ENCODE data around the gene ACAP2.

The ACAP2 gene

GRCh38 chr3:195259154-195259474 lies 183.7 kb downstream of the ACAP2 start:
- no peak for DNase-seq

- peak; percentile 82 for DNase-seq
Measured at GRCh38 chr3:195258449-195259153, 184.2 kb downstream of the ACAP2 start.

- DNase-seq = no peak
Measured at GRCh38 chr3:195257454-195258448, 185.1 kb downstream of the ACAP2 start.

GRCh38 chr3:195256639-195257453 lies 186.0 kb downstream of the ACAP2 start:
- DNase-seq = no peak

GRCh38 chr3:195255571-195256501 lies 187.0 kb downstream of the ACAP2 start:
- DNase-seq = no peak

- DNase-seq = no peak
Measured at GRCh38 chr3:195255176-195255500, 187.7 kb downstream of the ACAP2 start.

- DNase-seq = peak; percentile 25
Measured at GRCh38 chr3:195254454-195255175, 188.2 kb downstream of the ACAP2 start.

- no peak for DNase-seq
Measured at GRCh38 chr3:195253923-195254432, 188.8 kb downstream of the ACAP2 start.

- no peak for DNase-seq
Measured at GRCh38 chr3:195251336-195252065, 191.3 kb downstream of the ACAP2 start.

GRCh38 chr3:195250473-195251251 lies 192.2 kb downstream of the ACAP2 start:
- DNase-seq = peak; percentile 16

- DNase-seq = no peak
Measured at GRCh38 chr3:195249858-195250464, 192.9 kb downstream of the ACAP2 start.

GRCh38 chr3:195249057-195249770 lies 193.6 kb downstream of the ACAP2 start:
- no peak for DNase-seq

- DNase-seq = no peak
Measured at GRCh38 chr3:195248281-195248680, 194.5 kb downstream of the ACAP2 start.

- DNase-seq = no peak
Measured at GRCh38 chr3:195247863-195248189, 195.0 kb downstream of the ACAP2 start.

GRCh38 chr3:195247086-195247862 lies 195.5 kb downstream of the ACAP2 start:
- no peak for DNase-seq

- DNase-seq = peak; percentile 90
Measured at GRCh38 chr3:195246581-195246995, 196.2 kb downstream of the ACAP2 start.

GRCh38 chr3:195245531-195245951 lies 197.3 kb downstream of the ACAP2 start:
- DNase-seq = no peak

All from NCI-H2171 treated with DMSO at 0.1 percent for 48 hours (cell line).